DOHH2 (cell line): ENCODE data around the gene GNAT1.

ENCODE experiments used
- H3F3A ChIP-seq: fragments of 200-600 bp; sonication (generic), shearing (Covaris generic); 2 replicates; pipeline ENCODE4 v1.6.0; 2016; ENCODE audit warnings: antibody characterized with exemption, mild to moderate bottlenecking; ENCODE audit not compliant: control insufficient read depth, insufficient read depth
- H3K27ac ChIP-seq: fragments of 200-600 bp; sonication (generic); 2 replicates; pipeline ENCODE4 v1.5.1; 2014; ENCODE audit warnings: low read depth, mild to moderate bottlenecking, low read length, moderate library complexity
- H3K27me3 ChIP-seq: fragments of 200-600 bp; sonication (generic); 2 replicates; pipeline ENCODE4 v1.6.1; 2014; ENCODE audit warnings: mild to moderate bottlenecking, low read length, mixed read lengths; ENCODE audit not compliant: control insufficient read depth
- H3K36me3 ChIP-seq: fragments of 200-600 bp; sonication (generic); 2 replicates; pipeline ENCODE4 v1.6.1; 2014; ENCODE audit warnings: mild to moderate bottlenecking, low read length, moderate library complexity, mixed read lengths; ENCODE audit not compliant: control insufficient read depth
- H3K4me1 ChIP-seq: fragments of 200-600 bp; sonication (generic); 2 replicates; pipeline ENCODE4 v1.6.1; 2014; ENCODE audit warnings: mild to moderate bottlenecking, low read length, mixed read lengths; ENCODE audit not compliant: control insufficient read depth
- H3K4me2 ChIP-seq: fragments of 200-600 bp; sonication (generic); 2 replicates; pipeline ENCODE4 v1.6.0; 2014; ENCODE audit warnings: mild to moderate bottlenecking, low read length, moderate library complexity
- H3K4me3 ChIP-seq: fragments of 200-600 bp; sonication (generic); 2 replicates; pipeline ENCODE4 v1.5.1; 2014; ENCODE audit warnings: mild to moderate bottlenecking, low read length, mixed read lengths
- H3K79me2 ChIP-seq: fragments of 200-600 bp; sonication (generic); 2 replicates; pipeline ENCODE4 v1.6.1; 2014; ENCODE audit warnings: mild to moderate bottlenecking, low read length, mixed read lengths; ENCODE audit not compliant: control insufficient read depth
- H3K9me2 ChIP-seq: fragments of 200-600 bp; sonication (generic); replicated peaks from 2 replicates; pipeline ENCODE4 v1.6.1; 2014; ENCODE audit warnings: mild to moderate bottlenecking, low read length, mixed read lengths; ENCODE audit not compliant: control insufficient read depth
- H3K9me3 ChIP-seq: fragments of 200-600 bp; sonication (generic); 2 replicates; pipeline ENCODE4 v1.6.1; 2014; ENCODE audit warnings: antibody characterized with exemption, low read length, mixed read lengths; ENCODE audit not compliant: control insufficient read depth, insufficient read depth
- H4K20me1 ChIP-seq: fragments of 200-600 bp; sonication (generic); 2 replicates; pipeline ENCODE4 v1.6.0; 2014; ENCODE audit warnings: low read depth, mild to moderate bottlenecking, antibody characterized with exemption, low read length, moderate library complexity; ENCODE audit not compliant: control insufficient read depth, insufficient read depth
- EZH2phosphoT487 ChIP-seq: fragments of 200-600 bp; sonication (generic); IDR thresholded peaks from 2 replicates; pipeline ENCODE4 v1.6.1; 2017; ENCODE audit warnings: borderline replicate concordance, mild to moderate bottlenecking, antibody characterized with exemption, low read length, moderate library complexity, mixed read lengths
- TF ChIP-seq, protein P1 (sequence below): fragments of 200-600 bp; sonication (generic); IDR thresholded peaks from one replicate; pipeline ENCODE4 v1.5.1; 2014; ENCODE audit warnings: antibody characterized with exemption, mild to moderate bottlenecking, low read depth, low read length; ENCODE audit not compliant: poor library complexity, severe bottlenecking

Gene GNAT1

DNA sequence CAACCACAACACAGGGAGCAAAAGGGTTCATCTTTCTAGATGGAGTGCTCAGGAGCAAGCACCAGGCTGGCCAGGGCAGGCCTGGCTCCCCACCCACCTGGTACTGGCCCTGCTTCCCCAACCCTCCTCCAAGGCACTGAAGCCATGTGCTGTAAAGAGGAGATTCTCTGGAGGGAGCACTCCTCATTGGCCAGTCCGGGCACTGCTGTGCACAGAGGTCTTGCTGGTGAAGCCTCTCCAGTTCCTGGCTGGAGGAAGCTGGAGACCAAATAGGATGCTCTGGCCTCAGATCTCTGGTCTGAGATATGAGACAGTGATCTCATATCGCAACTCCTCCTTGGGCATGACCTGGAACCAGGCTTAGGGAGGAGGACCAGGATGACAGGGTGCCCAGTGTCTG, 44.0 kb upstream of the GNAT1 start:
- Histone ChIP-seq H3K4me3 (no peak overlapping the region), H3K9me2 (no peaks in the 10 kb centered on the region), H3K79me2 (no peaks in the 10 kb centered on the region), H3F3A (no peaks in the 10 kb centered on the region), H3K9me3 (no peaks in the 10 kb centered on the region), H3K4me1 (no peaks in the 10 kb centered on the region), H3K4me2 (no peak overlapping the region), H3K27me3 (no peaks in the 10 kb centered on the region), H3K27ac (no peak overlapping the region), H3K36me3 (no peaks in the 10 kb centered on the region), H4K20me1 (no peaks in the 10 kb centered on the region)
- no peak for TF ChIP-seq EZH2phosphoT487
- TF ChIP-seq, protein P1, sequence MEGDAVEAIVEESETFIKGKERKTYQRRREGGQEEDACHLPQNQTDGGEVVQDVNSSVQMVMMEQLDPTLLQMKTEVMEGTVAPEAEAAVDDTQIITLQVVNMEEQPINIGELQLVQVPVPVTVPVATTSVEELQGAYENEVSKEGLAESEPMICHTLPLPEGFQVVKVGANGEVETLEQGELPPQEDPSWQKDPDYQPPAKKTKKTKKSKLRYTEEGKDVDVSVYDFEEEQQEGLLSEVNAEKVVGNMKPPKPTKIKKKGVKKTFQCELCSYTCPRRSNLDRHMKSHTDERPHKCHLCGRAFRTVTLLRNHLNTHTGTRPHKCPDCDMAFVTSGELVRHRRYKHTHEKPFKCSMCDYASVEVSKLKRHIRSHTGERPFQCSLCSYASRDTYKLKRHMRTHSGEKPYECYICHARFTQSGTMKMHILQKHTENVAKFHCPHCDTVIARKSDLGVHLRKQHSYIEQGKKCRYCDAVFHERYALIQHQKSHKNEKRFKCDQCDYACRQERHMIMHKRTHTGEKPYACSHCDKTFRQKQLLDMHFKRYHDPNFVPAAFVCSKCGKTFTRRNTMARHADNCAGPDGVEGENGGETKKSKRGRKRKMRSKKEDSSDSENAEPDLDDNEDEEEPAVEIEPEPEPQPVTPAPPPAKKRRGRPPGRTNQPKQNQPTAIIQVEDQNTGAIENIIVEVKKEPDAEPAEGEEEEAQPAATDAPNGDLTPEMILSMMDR: no peak

DNA sequence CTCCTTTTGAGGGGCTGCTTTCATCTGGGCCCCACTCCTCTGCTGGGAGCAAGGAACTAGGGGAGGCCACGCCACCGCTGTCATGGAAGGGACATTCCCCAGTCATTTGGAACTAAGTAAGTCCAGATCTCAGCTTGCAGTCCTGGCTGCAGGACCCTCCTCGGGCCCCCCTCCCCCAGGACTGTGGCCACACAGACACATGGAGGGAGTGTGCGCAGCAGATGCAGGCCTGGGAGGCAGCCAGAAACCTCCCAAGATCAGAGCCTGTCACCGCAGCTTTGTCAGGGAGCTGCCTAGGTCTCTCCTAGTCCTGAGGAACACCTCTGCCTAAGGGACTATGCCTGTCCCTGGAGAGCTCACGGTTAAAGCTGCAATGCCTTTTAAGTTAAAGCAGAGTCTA, 43.5 kb upstream of the GNAT1 start:
- Histone ChIP-seq H3K27ac (no peak overlapping the region), H3K4me3 (no peak overlapping the region)
- no peak for TF ChIP-seq EZH2phosphoT487
- TF ChIP-seq, protein P1: no peak

DNA sequence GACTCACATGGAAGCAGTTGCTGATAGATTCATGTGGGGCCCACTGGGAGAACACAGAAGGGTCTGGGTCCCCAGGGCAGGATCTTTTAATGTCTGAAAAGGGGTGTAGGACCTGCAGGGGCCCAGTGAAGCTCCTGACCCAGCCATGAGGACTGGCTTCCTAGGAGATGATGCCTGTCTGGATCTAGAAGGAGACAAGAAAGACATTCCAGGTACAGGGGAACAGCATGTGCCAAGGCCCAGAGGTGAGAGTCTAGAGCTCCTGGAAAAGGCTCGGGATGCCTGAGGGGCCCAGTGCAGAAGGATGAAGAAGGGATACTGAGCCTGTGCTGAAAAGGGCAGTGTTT, 41.0 kb upstream of the GNAT1 start:
- H3K9me3 ChIP-seq: no peaks in the 10 kb centered on the region
- H3K27me3 ChIP-seq: peaks cover 19% of the 10 kb centered on the region
- no peaks in the 10 kb centered on the region for H3F3A ChIP-seq
- H3K36me3 ChIP-seq: no peaks in the 10 kb centered on the region
- no peak for TF ChIP-seq EZH2phosphoT487
- TF ChIP-seq, protein P1: no peak
- H3K4me3 ChIP-seq: no peak overlapping the region
- H3K9me2 ChIP-seq: no peaks in the 10 kb centered on the region
- peaks cover 8% of the 10 kb centered on the region for H3K4me1 ChIP-seq
- H3K4me2 ChIP-seq: no peak overlapping the region
- H4K20me1 ChIP-seq: no peaks in the 10 kb centered on the region
- H3K79me2 ChIP-seq: no peaks in the 10 kb centered on the region
- no peak overlapping the region for H3K27ac ChIP-seq

More for the DNA sequence above, 43.5 kb upstream of the GNAT1 start:
- Histone ChIP-seq H3K79me2 (no peaks in the 10 kb centered on the region), H3K9me2 (no peaks in the 10 kb centered on the region), H3F3A (no peaks in the 10 kb centered on the region), H3K27me3 (peaks cover 2% of the 10 kb centered on the region), H3K36me3 (no peaks in the 10 kb centered on the region), H4K20me1 (no peaks in the 10 kb centered on the region), H3K9me3 (no peaks in the 10 kb centered on the region), H3K4me2 (no peak overlapping the region), H3K4me1 (no peaks in the 10 kb centered on the region)
